Nephron (organoid): ENCODE measurements around the gene STMND1.
"Not testable (repeated sequence)": the region's sequence is repeated elsewhere in the genome, so short reads cannot be mapped to it uniquely, and the experiment has no call there.

Experiments
- H3K27ac Mint-ChIP-seq, 3 experiments: 2 replicates each; pipeline ENCODE4 v1.8.0; 2020; ENCODE audit warnings: mixed read lengths in 3 of 3, mild to moderate bottlenecking in 2 of 3, moderate library complexity in 1 of 3
- H3K27me3 Mint-ChIP-seq: 2 replicates; pipeline ENCODE4 v1.8.0; 2021; ENCODE audit warnings: low read depth, mild to moderate bottlenecking, moderate library complexity, mixed read lengths
- H3K36me3 Mint-ChIP-seq: 2 replicates; pipeline ENCODE4 v1.8.0; 2020; ENCODE audit warnings: low read depth, mixed read lengths
- H3K4me1 Mint-ChIP-seq: 2 replicates; pipeline ENCODE4 v1.8.0; 2020; ENCODE audit warnings: mixed read lengths
- H3K4me3 Mint-ChIP-seq, 3 experiments: 2 replicates each; pipeline ENCODE4 v1.8.0; 2020; ENCODE audit warnings: mild to moderate bottlenecking in 3 of 3, mixed read lengths in 3 of 3, moderate library complexity in 2 of 3
- H3K9me3 Mint-ChIP-seq: 2 replicates; pipeline ENCODE4 v1.8.0; 2020; ENCODE audit warnings: mixed read lengths
- TF ChIP-seq, protein P1 (sequence below), 3 experiments: fragments of 200-600 bp; sonication (generic); IDR thresholded peaks; one replicate each; pipeline ENCODE4 v1.5.0; 2021; ENCODE audit warnings: antibody characterized with exemption in 3 of 3; ENCODE audit not compliant: unreplicated experiment in 3 of 3

Gene STMND1

GRCh38 chr6:17061097-17061496 is 40.8 kb upstream of the STMND1 start:
- H3K9me3 Mint-ChIP-seq, result peaks cover 4% of the 10 kb centered on the region
- H3K27ac Mint-ChIP-seq, result no peak overlapping the region
- no peaks in the 10 kb centered on the region for H3K36me3 Mint-ChIP-seq
- TF ChIP-seq, protein P1, sequence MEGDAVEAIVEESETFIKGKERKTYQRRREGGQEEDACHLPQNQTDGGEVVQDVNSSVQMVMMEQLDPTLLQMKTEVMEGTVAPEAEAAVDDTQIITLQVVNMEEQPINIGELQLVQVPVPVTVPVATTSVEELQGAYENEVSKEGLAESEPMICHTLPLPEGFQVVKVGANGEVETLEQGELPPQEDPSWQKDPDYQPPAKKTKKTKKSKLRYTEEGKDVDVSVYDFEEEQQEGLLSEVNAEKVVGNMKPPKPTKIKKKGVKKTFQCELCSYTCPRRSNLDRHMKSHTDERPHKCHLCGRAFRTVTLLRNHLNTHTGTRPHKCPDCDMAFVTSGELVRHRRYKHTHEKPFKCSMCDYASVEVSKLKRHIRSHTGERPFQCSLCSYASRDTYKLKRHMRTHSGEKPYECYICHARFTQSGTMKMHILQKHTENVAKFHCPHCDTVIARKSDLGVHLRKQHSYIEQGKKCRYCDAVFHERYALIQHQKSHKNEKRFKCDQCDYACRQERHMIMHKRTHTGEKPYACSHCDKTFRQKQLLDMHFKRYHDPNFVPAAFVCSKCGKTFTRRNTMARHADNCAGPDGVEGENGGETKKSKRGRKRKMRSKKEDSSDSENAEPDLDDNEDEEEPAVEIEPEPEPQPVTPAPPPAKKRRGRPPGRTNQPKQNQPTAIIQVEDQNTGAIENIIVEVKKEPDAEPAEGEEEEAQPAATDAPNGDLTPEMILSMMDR (IDR thresholded peaks at IDR 0.05; ENCODE audit: unreplicated experiment in 3 of 3), result no peak
- H3K4me1 Mint-ChIP-seq, result no peaks in the 10 kb centered on the region
- peaks cover 7% of the 10 kb centered on the region for H3K27me3 Mint-ChIP-seq
- no peak overlapping the region for H3K4me3 Mint-ChIP-seq

GRCh38 chr6:17062871-17063440 is 38.9 kb upstream of the STMND1 start:
- peaks cover 6% of the 10 kb centered on the region for H3K9me3 Mint-ChIP-seq
- peaks cover 10% of the 10 kb centered on the region for H3K27me3 Mint-ChIP-seq
- TF ChIP-seq, protein P1 (IDR thresholded peaks at IDR 0.05; ENCODE audit: unreplicated experiment in 3 of 3), result no peak
- no peak overlapping the region for H3K4me3 Mint-ChIP-seq
- H3K4me1 Mint-ChIP-seq, result no peaks in the 10 kb centered on the region
- no peaks in the 10 kb centered on the region for H3K36me3 Mint-ChIP-seq
- H3K27ac Mint-ChIP-seq, result no peak overlapping the region

- TF ChIP-seq, protein P1 (IDR thresholded peaks at IDR 0.05; ENCODE audit: unreplicated experiment in 3 of 3), result no peak
- H3K36me3 Mint-ChIP-seq, result no peaks in the 10 kb centered on the region
- H3K9me3 Mint-ChIP-seq, result peaks cover 11% of the 10 kb centered on the region
- no peaks in the 10 kb centered on the region for H3K4me1 Mint-ChIP-seq
- peaks cover 19% of the 10 kb centered on the region for H3K27me3 Mint-ChIP-seq
- no peak overlapping the region for H3K27ac Mint-ChIP-seq
- no peak overlapping the region for H3K4me3 Mint-ChIP-seq
Observed at GRCh38 chr6:17064975-17065374, 36.9 kb upstream of the STMND1 start.

DNA sequence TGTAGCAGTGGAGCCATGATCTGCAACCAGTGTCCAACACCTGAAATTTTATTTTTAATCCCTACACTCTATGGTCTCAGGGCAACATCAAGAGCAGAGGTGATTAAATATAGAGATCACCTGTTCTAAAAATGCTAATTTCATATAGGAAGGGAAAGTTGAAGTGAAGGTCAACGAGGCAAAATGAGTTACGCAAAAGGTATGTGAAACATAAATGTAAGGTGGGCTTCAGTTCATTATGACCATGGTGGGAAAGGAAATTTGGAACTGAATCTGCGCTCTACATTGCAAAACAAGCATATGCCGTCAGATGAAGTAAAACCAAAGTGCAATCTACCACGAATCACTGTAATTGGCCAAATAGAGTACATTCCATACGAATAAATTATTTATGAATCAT is 35.2 kb upstream of the STMND1 start:
- H3K27me3 Mint-ChIP-seq, result peaks cover 19% of the 10 kb centered on the region
- H3K36me3 Mint-ChIP-seq, result no peaks in the 10 kb centered on the region
- H3K4me3 Mint-ChIP-seq, result no peak overlapping the region
- H3K4me1 Mint-ChIP-seq, result no peaks in the 10 kb centered on the region
- TF ChIP-seq, protein P1 (IDR thresholded peaks at IDR 0.05; ENCODE audit: unreplicated experiment in 3 of 3), result no peak
- H3K9me3 Mint-ChIP-seq, result peaks cover 23% of the 10 kb centered on the region
- no peak overlapping the region for H3K27ac Mint-ChIP-seq

- Mint-ChIP-seq H3K9me3 (peaks cover 38% of the 10 kb centered on the region), H3K27me3 (peaks cover 23% of the 10 kb centered on the region)
Observed at GRCh38 chr6:17068972-17069371, 32.9 kb upstream of the STMND1 start.

GRCh38 chr6:17070400-17070799 is 31.4 kb upstream of the STMND1 start:
- peaks cover 23% of the 10 kb centered on the region for H3K27me3 Mint-ChIP-seq
- H3K9me3 Mint-ChIP-seq, result peaks cover 47% of the 10 kb centered on the region
- not testable (repeated sequence) for H3K4me3 Mint-ChIP-seq, H3K4me1 Mint-ChIP-seq, H3K27ac Mint-ChIP-seq, H3K36me3 Mint-ChIP-seq

More at GRCh38 chr6:17068972-17069371, 32.9 kb upstream of the STMND1 start:
- H3K4me1 Mint-ChIP-seq, H3K4me3 Mint-ChIP-seq, H3K36me3 Mint-ChIP-seq, H3K27ac Mint-ChIP-seq: not testable (repeated sequence)

- not testable (repeated sequence) for H3K4me3 Mint-ChIP-seq, H3K36me3 Mint-ChIP-seq, H3K4me1 Mint-ChIP-seq, H3K27ac Mint-ChIP-seq
- H3K9me3 Mint-ChIP-seq, result peaks cover 64% of the 10 kb centered on the region
- peaks cover 24% of the 10 kb centered on the region for H3K27me3 Mint-ChIP-seq
Observed at GRCh38 chr6:17073596-17073995, 28.3 kb upstream of the STMND1 start.
